ENCODE results near the gene MAML3.

DNA sequence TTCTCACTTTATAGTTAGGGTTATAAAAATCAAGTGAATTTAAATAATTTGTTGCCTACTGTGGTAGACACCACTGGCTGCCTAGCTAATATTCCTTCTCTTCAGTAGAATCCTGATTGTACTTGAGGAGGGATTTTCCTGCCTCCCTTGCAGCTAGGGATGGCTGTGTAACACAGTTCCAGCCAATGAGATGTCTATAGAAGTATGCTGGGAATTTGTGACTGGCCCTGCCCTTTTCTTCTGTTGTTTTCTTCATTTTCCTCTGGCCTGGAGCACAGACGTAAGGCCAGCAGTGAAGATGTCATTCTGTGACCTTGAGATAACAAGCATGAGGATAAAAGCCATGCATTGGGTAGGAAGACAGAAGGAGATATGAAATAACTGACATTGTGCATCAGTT is 343.3 kb downstream of the MAML3 start:
- TF ChIP-seq, protein P1, sequence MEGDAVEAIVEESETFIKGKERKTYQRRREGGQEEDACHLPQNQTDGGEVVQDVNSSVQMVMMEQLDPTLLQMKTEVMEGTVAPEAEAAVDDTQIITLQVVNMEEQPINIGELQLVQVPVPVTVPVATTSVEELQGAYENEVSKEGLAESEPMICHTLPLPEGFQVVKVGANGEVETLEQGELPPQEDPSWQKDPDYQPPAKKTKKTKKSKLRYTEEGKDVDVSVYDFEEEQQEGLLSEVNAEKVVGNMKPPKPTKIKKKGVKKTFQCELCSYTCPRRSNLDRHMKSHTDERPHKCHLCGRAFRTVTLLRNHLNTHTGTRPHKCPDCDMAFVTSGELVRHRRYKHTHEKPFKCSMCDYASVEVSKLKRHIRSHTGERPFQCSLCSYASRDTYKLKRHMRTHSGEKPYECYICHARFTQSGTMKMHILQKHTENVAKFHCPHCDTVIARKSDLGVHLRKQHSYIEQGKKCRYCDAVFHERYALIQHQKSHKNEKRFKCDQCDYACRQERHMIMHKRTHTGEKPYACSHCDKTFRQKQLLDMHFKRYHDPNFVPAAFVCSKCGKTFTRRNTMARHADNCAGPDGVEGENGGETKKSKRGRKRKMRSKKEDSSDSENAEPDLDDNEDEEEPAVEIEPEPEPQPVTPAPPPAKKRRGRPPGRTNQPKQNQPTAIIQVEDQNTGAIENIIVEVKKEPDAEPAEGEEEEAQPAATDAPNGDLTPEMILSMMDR (IDR thresholded peaks at IDR 0.05): no peak
- TF ChIP-seq EP300 (IDR thresholded peaks at IDR 0.05; ENCODE audit: low read depth) (no peak), POLR2A (IDR thresholded peaks at IDR 0.05) (no peak), POLR2AphosphoS5 (IDR thresholded peaks at IDR 0.05) (no peak)

Data from transverse colon (tissue), 4 donors.